GM21528 (cell line): ENCODE data around the gene NR5A1.

Experiments
- ATAC-seq: cut with Tn5 transposase; IDR thresholded peaks from one replicate; pipeline ENCODE4 v1.9.1; 2021; ENCODE audit warnings: mild to moderate bottlenecking, moderate library complexity; ENCODE audit not compliant: unreplicated experiment, low FRiP score

NR5A1 gene

GRCh38 chr9:124448019-124448418 is 59.2 kb downstream of the NR5A1 start:
- no peak for ATAC-seq

- ATAC-seq = no peak
Measured at GRCh38 chr9:124447297-124447661, 59.9 kb downstream of the NR5A1 start.

DNA sequence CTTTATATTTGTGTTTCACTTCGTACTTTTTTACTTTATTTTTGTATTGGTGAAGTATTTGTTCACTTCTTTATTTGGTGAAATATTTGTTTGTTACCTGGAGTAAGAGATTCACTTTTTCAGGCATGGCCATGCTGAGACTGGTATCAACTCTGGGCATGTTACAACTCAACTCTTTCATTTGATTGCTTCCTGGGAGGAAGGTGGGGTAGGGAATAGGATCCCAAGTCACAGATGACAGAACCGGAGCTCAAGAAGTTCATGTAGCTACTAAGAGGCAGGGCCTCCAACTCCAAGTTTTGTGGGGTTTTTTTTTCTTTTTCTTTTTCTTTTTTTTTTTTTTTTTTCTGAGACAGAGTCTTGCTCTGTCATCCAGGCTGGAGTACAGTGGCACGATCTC is 63.0 kb downstream of the NR5A1 start:
- no peak for ATAC-seq

DNA sequence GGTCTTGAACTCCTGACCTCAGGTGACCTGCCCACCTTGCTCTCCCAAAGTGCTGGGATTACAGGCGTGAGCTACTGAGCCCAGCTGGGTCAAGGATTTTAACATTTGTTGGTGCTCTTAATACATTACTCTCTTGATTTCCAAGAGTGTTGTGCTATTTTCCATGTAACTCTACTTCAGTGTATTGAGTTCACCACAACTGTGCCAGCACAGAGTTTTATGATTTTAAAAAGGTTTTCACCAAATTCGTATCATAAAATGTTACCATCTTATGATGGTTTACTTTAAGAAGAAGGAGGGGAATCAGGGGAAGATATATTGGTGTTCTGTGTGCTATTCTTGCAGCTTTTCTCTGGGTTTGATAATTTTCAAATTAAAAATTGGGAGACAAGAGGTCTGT is 63.6 kb downstream of the NR5A1 start:
- ATAC-seq = no peak

- no peak for ATAC-seq
Measured at GRCh38 chr9:124442826-124443225, 64.4 kb downstream of the NR5A1 start.

DNA sequence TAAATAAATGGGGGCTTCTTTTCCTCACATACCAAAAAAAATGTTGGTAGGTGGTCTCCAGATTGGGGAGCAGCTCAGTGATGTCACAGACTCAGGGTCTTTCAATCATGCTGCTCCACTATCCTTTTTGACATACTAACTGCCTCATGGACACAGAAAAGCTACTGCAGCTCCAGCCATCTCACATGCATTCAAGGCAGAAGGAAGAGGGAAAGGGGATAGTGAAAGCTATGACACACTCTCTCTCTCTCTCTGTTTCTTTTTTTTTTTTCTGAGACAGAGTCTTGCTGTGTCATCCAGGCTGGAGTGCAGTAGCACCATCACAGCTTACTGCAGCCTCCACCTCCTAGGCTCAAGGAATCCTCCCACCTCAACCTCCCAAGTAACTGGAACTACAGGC is 64.8 kb downstream of the NR5A1 start:
- no peak for ATAC-seq

GRCh38 chr9:124441291-124441690 is 65.9 kb downstream of the NR5A1 start:
- no peak for ATAC-seq

DNA sequence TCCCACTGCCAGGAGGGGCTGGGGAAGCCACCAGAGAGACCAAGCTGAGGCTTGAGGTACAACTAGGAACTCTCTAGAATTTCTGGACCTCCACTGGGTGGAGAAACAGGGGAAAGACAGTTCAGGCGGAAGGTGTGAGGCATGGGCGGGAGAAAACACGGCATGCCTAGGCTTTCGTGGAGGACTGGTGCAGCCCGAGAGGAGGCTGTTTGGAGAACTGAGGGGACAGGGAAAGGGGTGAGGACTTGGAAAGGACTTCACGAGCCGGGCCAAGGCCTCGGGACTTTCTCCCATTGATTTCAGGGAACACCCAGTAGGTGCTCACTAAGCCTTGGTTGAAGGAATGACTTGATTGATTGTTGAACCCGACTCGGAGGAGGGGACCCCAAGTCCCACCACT is 66.4 kb downstream of the NR5A1 start:
- no peak for ATAC-seq

GRCh38 chr9:124439686-124440243 is 67.4 kb downstream of the NR5A1 start:
- no peak for ATAC-seq

DNA sequence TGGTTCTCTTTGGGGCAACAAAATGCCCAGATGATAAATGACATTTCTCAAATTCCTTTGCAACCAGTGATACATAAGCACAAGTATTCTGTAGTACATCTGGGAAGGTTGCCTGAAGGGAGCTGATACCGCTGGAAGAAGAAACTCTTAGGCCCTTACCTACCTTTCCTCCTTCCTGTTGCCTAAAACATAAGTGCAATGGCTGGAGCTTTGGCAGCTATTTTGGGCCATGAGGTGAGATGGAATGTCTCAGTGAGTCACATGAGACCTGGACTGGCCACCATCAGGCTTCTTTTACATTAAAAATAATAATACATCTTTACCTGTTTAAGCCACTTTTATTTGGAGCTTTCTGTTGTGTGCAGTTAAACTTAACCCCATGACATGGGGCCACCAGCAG is 68.1 kb downstream of the NR5A1 start:
- ATAC-seq = no peak

DNA sequence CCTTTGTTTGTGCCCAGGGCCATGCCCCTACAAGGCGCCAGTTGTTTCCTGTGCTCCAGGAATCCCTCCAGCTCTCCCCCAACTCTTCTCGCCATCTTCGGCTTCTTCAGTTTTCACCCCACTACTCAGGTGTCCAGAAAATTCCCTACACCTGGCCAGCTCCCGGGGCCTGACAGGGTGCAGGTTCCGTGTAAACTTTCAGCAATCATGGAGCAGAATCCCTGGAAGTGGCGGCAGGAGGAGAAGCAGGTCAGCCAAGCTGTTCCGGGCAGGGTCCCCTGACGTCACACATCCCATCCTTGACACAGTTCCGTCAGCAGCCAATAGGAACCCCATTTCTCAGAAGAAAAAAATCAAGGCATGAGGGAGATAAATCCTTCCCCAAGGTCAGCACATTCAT is 69.1 kb downstream of the NR5A1 start:
- no peak for ATAC-seq

DNA sequence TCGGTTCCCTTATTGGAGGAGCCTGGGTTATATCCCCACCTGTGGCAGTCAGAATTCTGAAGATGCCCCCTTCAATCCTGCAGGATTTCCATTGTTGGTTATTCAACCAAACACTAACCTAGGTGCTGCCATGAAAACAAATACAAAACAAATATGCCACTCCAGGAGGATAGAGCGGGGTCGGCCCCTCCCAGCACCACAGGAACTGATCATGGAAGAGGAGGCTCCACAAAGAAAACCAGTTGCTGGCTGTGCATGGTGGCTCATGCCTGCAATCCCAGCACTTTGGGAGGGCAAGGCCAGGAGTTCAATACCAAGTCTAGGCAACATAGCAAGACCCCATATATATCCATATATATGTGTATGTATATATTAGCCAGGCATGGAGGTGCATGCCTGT is 70.1 kb downstream of the NR5A1 start:
- no peak for ATAC-seq

DNA sequence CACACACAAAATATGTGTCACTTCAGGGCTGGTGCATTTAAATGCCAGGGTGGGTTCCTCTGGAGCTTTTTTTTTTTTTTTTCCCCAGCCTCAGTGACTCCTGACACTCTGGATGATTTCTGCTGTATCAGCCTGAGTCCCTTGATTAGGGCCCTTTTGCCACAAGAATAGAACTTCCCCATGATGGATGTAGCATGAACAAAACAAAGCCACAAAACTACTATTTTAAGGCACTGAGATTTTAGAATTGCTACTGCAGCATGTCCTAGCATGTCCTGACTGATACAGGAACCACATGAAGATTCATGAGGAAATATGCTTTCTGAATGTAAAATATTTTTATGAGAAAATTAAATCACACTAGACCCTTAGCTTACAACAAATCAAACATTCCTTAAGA is 70.9 kb downstream of the NR5A1 start:
- no peak for ATAC-seq
